GM12878 (cell line): ENCODE results near the gene ATP1A3. TPM values are rescaled to one million over a fixed set of nuclear protein-coding genes. Genes with fewer than 3 reads are reported as not detected.

ENCODE experiments used
- ATAC-seq: fragments of 200-7000 bp; cut with Tn5 transposase; 3 replicates; pipeline ENCODE4 v1.9.1; 2020; ENCODE audit warnings: mild to moderate bottlenecking, moderate library complexity
- BruUV-seq: library from RNA; stranded (reverse); fragments of 400-500 nt; replicated peaks from 2 replicates; lab custom pipeline; 2021; lab: Mats Ljungman, UMichigan
- CTCF ChIA-PET: fragments of 300-600 bp; sonication (Branson Sonifier 250); formaldehyde crosslinking; extraction: SDS; loops from one replicate; lab custom pipeline; 2021; ENCODE audit warnings: inconsistent platforms; lab: Yijun Ruan, JAX
- POLR2A ChIA-PET: fragments of 350-600 bp; formaldehyde crosslinking; extraction: SDS; loops from one replicate; lab custom pipeline; 2021; ENCODE audit warnings: inconsistent platforms; lab: Charles Lee
- RAD21 ChIA-PET: fragments of 300-600 bp; sonication (Branson Sonifier 250); formaldehyde crosslinking; loops from one replicate; lab custom pipeline; 2023; ENCODE audit warnings: antibody characterized with exemption; ENCODE audit not compliant: unreplicated experiment; lab: Charles Lee
- SMC1A ChIA-PET: fragments of 300-600 bp; sonication (Branson Sonifier 250); formaldehyde crosslinking; loops from one replicate; lab custom pipeline; 2023; ENCODE audit not compliant: unreplicated experiment, uncharacterized antibody; lab: Charles Lee
- DNase-seq: peaks from one replicate; pipeline ENCODE4 v3.0.0-alpha.2; 2011; ENCODE audit warnings: low read depth, low spot score
- FAIRE-seq: peaks from 3 replicates; lab custom pipeline; 2011; peaks lifted over from hg19 to GRCh38; lab: Jason Lieb, UNC
- H2AFZ ChIP-seq: 2 replicates; pipeline ENCODE4 v1.6.0; 2011; ENCODE audit warnings: low read depth, low read length, control low read depth; ENCODE audit not compliant: control insufficient read depth
- H3K27ac ChIP-seq: 2 replicates; pipeline ENCODE4 v1.5.1; 2011; ENCODE audit warnings: control low read depth; ENCODE audit not compliant: control insufficient read depth, insufficient read depth
- H3K27me3 ChIP-seq, 2 experiments: replicated peaks in 1 of 2; 2 replicates each; pipeline versions ENCODE4 v1.6.0 to v1.6.1; 2011; ENCODE audit warnings: low read length in 1 of 2; ENCODE audit not compliant: control insufficient read depth in 2 of 2, insufficient read depth in 2 of 2
- H3K36me3 ChIP-seq, 2 experiments: 2 replicates each; pipeline ENCODE4 v1.5.1; 2011; ENCODE audit warnings: low read length in 1 of 2; ENCODE audit not compliant: control insufficient read depth in 2 of 2, insufficient read depth in 2 of 2
- H3K4me1 ChIP-seq: 2 replicates; pipeline ENCODE4 v1.6.1; 2011; ENCODE audit warnings: mild to moderate bottlenecking, low read length, moderate library complexity, mixed read lengths; ENCODE audit not compliant: control insufficient read depth, insufficient read depth
- H3K4me2 ChIP-seq: 2 replicates; pipeline ENCODE4 v1.6.0; 2011; ENCODE audit warnings: control low read depth; ENCODE audit not compliant: control insufficient read depth, insufficient read depth
- H3K4me3 ChIP-seq: fragments of 200-600 bp; sonication (generic); 2 replicates; pipeline ENCODE4 v1.5.1; 2016
- H3K79me2 ChIP-seq: 2 replicates; pipeline ENCODE4 v1.6.0; 2011; ENCODE audit warnings: low read length; ENCODE audit not compliant: control insufficient read depth, insufficient read depth
- H3K9ac ChIP-seq: 2 replicates; pipeline ENCODE4 v1.8.0; 2011; ENCODE audit warnings: low read length, control low read depth, mixed read lengths; ENCODE audit not compliant: control insufficient read depth, insufficient read depth
- H3K9me3 ChIP-seq: replicated peaks from 3 replicates; pipeline ENCODE4 v1.5.1; 2011; ENCODE audit warnings: mild to moderate bottlenecking, low read length; ENCODE audit not compliant: control insufficient read depth, insufficient read depth
- H4K20me1 ChIP-seq: 2 replicates; pipeline ENCODE4 v1.6.0; 2011; ENCODE audit not compliant: control insufficient read depth, insufficient read depth
- CHD2 ChIP-seq: IDR thresholded peaks from 2 replicates; pipeline ENCODE4 v1.6.1; 2011; ENCODE audit warnings: low read depth, low read length, improper control_type of control experiment, borderline replicate concordance
- CHD4 ChIP-seq: fragments of 200-600 bp; sonication (generic); IDR thresholded peaks from 2 replicates; pipeline ENCODE4 v1.6.1; 2016; ENCODE audit warnings: mild to moderate bottlenecking
- CUX1 ChIP-seq: IDR thresholded peaks from 2 replicates; pipeline ENCODE4 v1.6.1; 2012; ENCODE audit warnings: improper control_type of control experiment, low read depth, low read length; ENCODE audit not compliant: insufficient replicate concordance
- DPF2 ChIP-seq: fragments of 450-650 bp; IDR thresholded peaks from 2 replicates; pipeline ENCODE4 v1.6.1; 2017; ENCODE audit warnings: mild to moderate bottlenecking
- E4F1 ChIP-seq: fragments of 450-650 bp; IDR thresholded peaks from 2 replicates; pipeline ENCODE4 v1.6.1; 2018; ENCODE audit warnings: borderline replicate concordance, mild to moderate bottlenecking; ENCODE audit not compliant: partially characterized antibody
- NFXL1 ChIP-seq: fragments of 450-650 bp; IDR thresholded peaks from 2 replicates; pipeline ENCODE4 v1.6.1; 2017; ENCODE audit warnings: antibody characterized with exemption, mild to moderate bottlenecking, borderline replicate concordance
- PAX8 ChIP-seq: fragments of 450-650 bp; IDR thresholded peaks from 2 replicates; pipeline ENCODE4 v1.6.1; 2017; ENCODE audit warnings: mild to moderate bottlenecking, moderate library complexity
- SIN3A ChIP-seq: IDR thresholded peaks from 2 replicates; pipeline ENCODE4 v1.6.1; 2012; ENCODE audit warnings: low read depth, low read length, improper control_type of control experiment
- SMAD5 ChIP-seq: IDR thresholded peaks from 2 replicates; pipeline ENCODE4 v1.6.1; 2016; ENCODE audit warnings: antibody characterized with exemption, low read depth
- TAF1 ChIP-seq: IDR thresholded peaks from 2 replicates; pipeline ENCODE4 v1.6.1; 2011; ENCODE audit warnings: mild to moderate bottlenecking, low read depth, low read length, borderline replicate concordance
- ZNF24 ChIP-seq: fragments of 450-650 bp; IDR thresholded peaks from 2 replicates; pipeline ENCODE4 v1.6.1; 2017; ENCODE audit warnings: antibody characterized with exemption, mild to moderate bottlenecking
- WGBS: methylation state at CpG from one replicate; pipeline ENCODE4 v1.1.6; 2016; ENCODE audit warnings: low lambda C conversion rate; ENCODE audit not compliant: insufficient replicate concordance, insufficient coverage; ENCODE audit errors: missing lambda C conversion rate; 5-methylcytosine and 5-hydroxymethylcytosine counted together
- in situ Hi-C: fragments of 300-500 bp; cut with MboI; formaldehyde crosslinking; loops from 9 replicates; pipeline ENCODE4 v1.14.3; 2018; ENCODE audit warnings: mixed read lengths
- intact Hi-C: fragments of 100-400 bp; cut with micrococcal nuclease; formaldehyde crosslinking; loops from one replicate; pipeline ENCODE4 v1.14.2; 2022; ENCODE audit not compliant: unreplicated experiment
- polyA plus RNA-seq, 11 experiments: library from polyadenylated mRNA; depleted of rRNA in 4 of 11; unstranded in 6 of 11; stranded (reverse) in 5 of 11; fragments of >200 nt; fragmentation: Nextera tagmentation in 4 of 11; fragmentation: Illumina TruSeq in 1 of 11; extraction: Ambion mirVana in 4 of 11; extraction: Trizol in 1 of 11; gene quantifications; 1 replicate in 1 of 11; 2 replicates in 10 of 11; pipeline versions ENCODE4 v1.2.1 to v1.2.3, GENCODE V29; 2011 to 2016; ENCODE audit warnings: inconsistent platforms in 2 of 11, missing spikeins in 2 of 11, low read depth in 1 of 11
- total RNA-seq, 4 experiments: library from RNA; depleted of rRNA in 3 of 4; stranded (reverse); fragments of >200 nt in 3 of 4; fragmentation: Illumina TruSeq in 1 of 4; extraction: Trizol in 1 of 4; gene quantifications; 2 replicates each; pipeline versions ENCODE4 v1.2.1 to v1.2.3, GENCODE V29; 2013 to 2021
- TF ChIP-seq, protein P1 (sequence below): fragments of 450-650 bp; IDR thresholded peaks from 2 replicates; pipeline ENCODE4 v1.6.1; 2016; ENCODE audit warnings: mild to moderate bottlenecking
- TF ChIP-seq, protein P2 (sequence below): fragments of 450-650 bp; IDR thresholded peaks from 2 replicates; pipeline ENCODE4 v1.6.1; 2017; ENCODE audit warnings: low read depth, mild to moderate bottlenecking, moderate library complexity

Gene ATP1A3
- total and polyA plus RNA-seq, 10 of the 15 experiments (the other 5 are each of a cell fraction or from before 2014, with no cell fraction given), result 0.17 to 0.86 (median 0.32) TPM; not detected in 2

DNA sequence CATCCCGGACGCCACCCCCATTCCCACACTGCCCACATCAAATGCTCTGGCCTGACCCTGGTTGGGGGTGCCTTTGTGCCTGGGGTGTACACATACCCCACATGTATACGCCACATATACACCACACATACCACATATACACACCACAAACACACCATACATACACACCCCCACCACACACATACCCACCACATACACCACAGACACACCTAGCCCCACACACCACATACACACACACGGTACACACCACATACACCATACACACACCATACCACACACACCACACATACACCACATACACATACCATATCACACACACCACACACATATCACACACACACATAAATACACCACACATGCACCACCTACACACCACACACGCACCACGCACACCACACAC lies 75.9 kb downstream of the ATP1A3 start (continued):
- TF ChIP-seq, protein P1, sequence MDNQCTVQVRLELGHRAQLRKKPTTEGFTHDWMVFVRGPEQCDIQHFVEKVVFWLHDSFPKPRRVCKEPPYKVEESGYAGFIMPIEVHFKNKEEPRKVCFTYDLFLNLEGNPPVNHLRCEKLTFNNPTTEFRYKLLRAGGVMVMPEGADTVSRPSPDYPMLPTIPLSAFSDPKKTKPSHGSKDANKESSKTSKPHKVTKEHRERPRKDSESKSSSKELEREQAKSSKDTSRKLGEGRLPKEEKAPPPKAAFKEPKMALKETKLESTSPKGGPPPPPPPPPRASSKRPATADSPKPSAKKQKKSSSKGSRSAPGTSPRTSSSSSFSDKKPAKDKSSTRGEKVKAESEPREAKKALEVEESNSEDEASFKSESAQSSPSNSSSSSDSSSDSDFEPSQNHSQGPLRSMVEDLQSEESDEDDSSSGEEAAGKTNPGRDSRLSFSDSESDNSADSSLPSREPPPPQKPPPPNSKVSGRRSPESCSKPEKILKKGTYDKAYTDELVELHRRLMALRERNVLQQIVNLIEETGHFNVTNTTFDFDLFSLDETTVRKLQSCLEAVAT, result 0 out of 2 replicates have a peak, but pooled peaks have one; percentile 10

DNA sequence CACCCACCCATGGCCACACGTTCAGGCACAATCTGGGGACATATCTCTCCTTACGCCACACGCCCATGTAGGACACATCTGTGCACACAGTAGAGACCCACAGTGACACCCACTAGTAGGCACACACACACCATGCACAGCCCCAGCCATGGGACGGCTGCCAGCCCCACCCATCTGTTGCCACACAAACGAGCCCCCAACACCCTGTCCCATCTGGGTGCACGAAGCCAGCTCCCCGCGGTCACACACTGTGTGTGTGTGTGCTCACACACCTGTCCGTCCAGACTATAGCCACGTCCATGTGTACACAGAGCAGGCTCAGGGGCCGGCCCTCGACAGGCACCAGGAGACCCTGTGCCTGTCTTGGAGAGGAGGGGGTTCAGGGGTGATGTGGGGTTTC lies 76.4 kb downstream of the ATP1A3 start:
- peaks cover 3 to 4% of the 10 kb centered on the region in 2 experiments; a peak in 3 of 4 replicates for H3K27me3 ChIP-seq
- no peaks in the 10 kb centered on the region; the same call in 2 of the 3 replicates for H3K9me3 ChIP-seq
- intact Hi-C loops (no loop called here), in situ Hi-C loops (no loop called here)
- CTCF ChIA-PET, result no interaction called here
- 36% methylated on average over 12 of the region's 12 CpGs for WGBS
- RAD21 ChIA-PET, result no interaction called here
- H3K4me3 ChIP-seq, result no peak overlapping the region
- H2AFZ ChIP-seq, result no peak overlapping the region
- SMC1A ChIA-PET, result no interaction called here
- FAIRE-seq (no peak), ATAC-seq (no peak), DNase-seq (no peak)
- H3K27ac ChIP-seq, result no peak overlapping the region
- no TSS peak for BruUV-seq
- H3K9ac ChIP-seq, result no peak overlapping the region
- no peaks in the 10 kb centered on the region for H4K20me1 ChIP-seq
- H3K4me1 ChIP-seq, result peaks cover 2% of the 10 kb centered on the region; the same call in 1 of the 2 replicates
- POLR2A ChIA-PET, result no interaction called here
- no peaks in the 10 kb centered on the region for H3K79me2 ChIP-seq
- H3K36me3 ChIP-seq, result no peaks in the 10 kb centered on the region
- no peak overlapping the region for H3K4me2 ChIP-seq
- no peak for TF ChIP-seq SIN3A
- TF ChIP-seq, protein P2, sequence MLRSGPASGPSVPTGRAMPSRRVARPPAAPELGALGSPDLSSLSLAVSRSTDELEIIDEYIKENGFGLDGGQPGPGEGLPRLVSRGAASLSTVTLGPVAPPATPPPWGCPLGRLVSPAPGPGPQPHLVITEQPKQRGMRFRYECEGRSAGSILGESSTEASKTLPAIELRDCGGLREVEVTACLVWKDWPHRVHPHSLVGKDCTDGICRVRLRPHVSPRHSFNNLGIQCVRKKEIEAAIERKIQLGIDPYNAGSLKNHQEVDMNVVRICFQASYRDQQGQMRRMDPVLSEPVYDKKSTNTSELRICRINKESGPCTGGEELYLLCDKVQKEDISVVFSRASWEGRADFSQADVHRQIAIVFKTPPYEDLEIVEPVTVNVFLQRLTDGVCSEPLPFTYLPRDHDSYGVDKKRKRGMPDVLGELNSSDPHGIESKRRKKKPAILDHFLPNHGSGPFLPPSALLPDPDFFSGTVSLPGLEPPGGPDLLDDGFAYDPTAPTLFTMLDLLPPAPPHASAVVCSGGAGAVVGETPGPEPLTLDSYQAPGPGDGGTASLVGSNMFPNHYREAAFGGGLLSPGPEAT, result no peak
- no peak for TF ChIP-seq PAX8
- TF ChIP-seq DPF2, result no peak
- TF ChIP-seq ZNF24, result no peak
- TF ChIP-seq CHD4, result no peak
- no peak for TF ChIP-seq CHD2
- TF ChIP-seq NFXL1, result no peak
- TF ChIP-seq CUX1, result no peak
- TF ChIP-seq SMAD5, result no peak
- TF ChIP-seq E4F1, result no peak
- no peak for TF ChIP-seq TAF1
